Lung (tissue), 12 donors: ENCODE measurements around the gene PHOSPHO1. TPM values are rescaled to one million over a fixed set of nuclear protein-coding genes. Genes with fewer than 3 reads are reported as not detected.

Source experiments
- ATAC-seq: fragments of 200-7000 bp; cut with Tn5 transposase; one replicate; pipeline ENCODE4 v1.9.1; 2020; ENCODE audit warnings: moderate number of reproducible peaks; ENCODE audit not compliant: insufficient read depth, low FRiP score
- DNase-seq, 3 donors: peaks; one replicate each; pipeline ENCODE4 v3.0.0-alpha.2; 2013 to 2017
- H3K27ac ChIP-seq, 2 donors: one replicate each; pipeline ENCODE4 v1.5.1; 2013; ENCODE audit warnings: mild to moderate bottlenecking in 2 of 2, moderate library complexity in 2 of 2, control low read depth in 1 of 2, inconsistent platforms in 1 of 2, low read depth in 1 of 2, low read length in 1 of 2
- H3K27me3 ChIP-seq, 3 donors: one replicate each; pipeline ENCODE4 v1.5.1; 2013; ENCODE audit warnings: low read length in 2 of 3; ENCODE audit not compliant: control insufficient read depth in 3 of 3, insufficient read depth in 3 of 3
- H3K36me3 ChIP-seq, 4 donors: one replicate each; pipeline ENCODE4 v1.5.1; 2013; ENCODE audit warnings: low read length in 4 of 4, mild to moderate bottlenecking in 1 of 4, moderate library complexity in 1 of 4; ENCODE audit not compliant: control insufficient read depth in 4 of 4, insufficient read depth in 4 of 4
- H3K4me1 ChIP-seq, 5 donors: one replicate each; pipeline ENCODE4 v1.5.1; 2013; ENCODE audit warnings: low read length in 5 of 5, mild to moderate bottlenecking in 2 of 5, moderate library complexity in 1 of 5; ENCODE audit not compliant: control insufficient read depth in 5 of 5, insufficient read depth in 5 of 5
- H3K4me3 ChIP-seq: one replicate; pipeline ENCODE4 v1.5.1; 2013; ENCODE audit warnings: mild to moderate bottlenecking, control low read depth, moderate library complexity
- H3K9ac ChIP-seq, 2 donors: one replicate each; pipeline ENCODE4 v1.5.1; 2013; ENCODE audit warnings: low read length in 2 of 2, control low read depth in 1 of 2; ENCODE audit not compliant: insufficient read depth in 1 of 2
- H3K9me3 ChIP-seq, 4 donors: one replicate each; pipeline ENCODE4 v1.5.1; 2013; ENCODE audit warnings: low read length in 3 of 4, mild to moderate bottlenecking in 1 of 4, moderate library complexity in 1 of 4; ENCODE audit not compliant: control insufficient read depth in 4 of 4, insufficient read depth in 3 of 4
- CTCF ChIP-seq: IDR thresholded peaks from 2 replicates; pipeline ENCODE4 v1.5.1; 2012; ENCODE audit warnings: mild to moderate bottlenecking; ENCODE audit errors: control extremely low read depth, extremely low read depth
- WGBS, 2 donors: extraction: QIAGEN DNeasy Blood & Tissue Kit; methylation state at CpG; one replicate each; pipeline ENCODE4 v1.1.7; 2013; 5-methylcytosine and 5-hydroxymethylcytosine counted together
- polyA plus RNA-seq, 2 donors: library from polyadenylated mRNA; stranded (reverse); fragments of 200-250 nt; gene quantifications; one replicate each; pipeline ENCODE4 v1.2.1, GENCODE V29; 2013
- total RNA-seq, 2 donors: library from RNA; depleted of rRNA in 1 of 2; stranded (reverse); fragments of >200 nt in 1 of 2; gene quantifications; one replicate each; pipeline ENCODE4 v1.2.1, GENCODE V29; 2014 to 2021
- donor health status: control.
- donor health status: control.
- donor health status: Bipolar disorder and iron deficiency.
- donor health status: healthy.
- donor health status: DM: yes; HTN: yes; CAD: no.

The PHOSPHO1 gene
- total and polyA plus RNA-seq, 4 donors = 0.37 to 10.2 (median 1.9) TPM

- ATAC-seq = no peak
- Histone ChIP-seq H3K9ac (no peak overlapping the region), H3K4me3 (no peak overlapping the region), H3K36me3 (peaks cover 0 to 16% (median 0%) of the 10 kb centered on the region in 4 donors), H3K27ac (no peak overlapping the region), H3K9me3 (no peaks in the 10 kb centered on the region), H3K4me1 (peaks cover 0 to 19% (median 0%) of the 10 kb centered on the region in 5 donors), H3K27me3 (peaks cover 0 to 51% (median 42%) of the 10 kb centered on the region in 3 donors)
- no peak for DNase-seq
- WGBS, 2 donors = 33 to 34% methylated on average over 9 of the region's 9 CpGs
- TF ChIP-seq CTCF = no peak
Measured at GRCh38 chr17:49223168-49223516, 7.4 kb downstream of the PHOSPHO1 start.

GRCh38 chr17:49219987-49220386, 10.6 kb downstream of the PHOSPHO1 start:
- Histone ChIP-seq H3K9me3 (no peaks in the 10 kb centered on the region), H3K27me3 (peaks cover 0 to 22% (median 15%) of the 10 kb centered on the region in 3 donors), H3K27ac (no peak overlapping the region), H3K36me3 (peaks cover 0 to 18% (median 0%) of the 10 kb centered on the region in 4 donors), H3K4me3 (no peak overlapping the region), H3K4me1 (peaks cover 0 to 30% (median 0%) of the 10 kb centered on the region in 5 donors), H3K9ac (no peak overlapping the region)
- DNase-seq = no peak
- no peak for TF ChIP-seq CTCF
- WGBS, 2 donors = 76 to 80% methylated on average over 13 to 15 of the region's 15 CpGs
- ATAC-seq = no peak

GRCh38 chr17:49218941-49219913, 11.4 kb downstream of the PHOSPHO1 start:
- H3K9me3 ChIP-seq = no peaks in the 10 kb centered on the region
- H3K27ac ChIP-seq = peak overlapping the region in 1 of 2 donors; percentile 71
- DNase-seq (no peak), ATAC-seq (peak; percentile 36)
- WGBS, 2 donors = 43 to 46% methylated on average over 35 to 37 of the region's 37 CpGs
- no peak for TF ChIP-seq CTCF
- H3K36me3 ChIP-seq = peaks cover 0 to 18% (median 0%) of the 10 kb centered on the region in 4 donors
- peaks cover 0 to 15% (median 11%) of the 10 kb centered on the region in 3 donors for H3K27me3 ChIP-seq
- H3K9ac ChIP-seq = no peak overlapping the region
- H3K4me1 ChIP-seq = peaks cover 0 to 24% (median 0%) of the 10 kb centered on the region in 5 donors
- H3K4me3 ChIP-seq = no peak overlapping the region
